Measurements from ENCODE around the gene PRTN3.

Gene PRTN3

GRCh38 chr19:868458-869244, 27.9 kb downstream of the PRTN3 start:
- TF ChIP-seq CTCF (IDR thresholded peaks at IDR 0.05; ENCODE audit: low read depth, low read length) = no peak
- no peak for DNase-seq (ENCODE audit: low read depth, low spot score)
- H3K4me3 ChIP-seq (ENCODE audit: low read depth, low read length) = no peak overlapping the region
- in situ Hi-C loops (cut with HindIII; ENCODE audit: low sequenced_read_pairs) = no loop called here

GRCh38 chr19:869245-870177, 28.7 kb downstream of the PRTN3 start:
- no peak overlapping the region for H3K4me3 ChIP-seq (ENCODE audit: low read depth, low read length)
- in situ Hi-C loops (cut with HindIII; ENCODE audit: low sequenced_read_pairs) = no loop called here
- TF ChIP-seq CTCF (IDR thresholded peaks at IDR 0.05; ENCODE audit: low read depth, low read length) = no peak
- peak; percentile 96 for DNase-seq (ENCODE audit: low read depth, low spot score)

- in situ Hi-C loops (cut with HindIII; ENCODE audit: low sequenced_read_pairs) = no loop called here
- TF ChIP-seq CTCF (IDR thresholded peaks at IDR 0.05; ENCODE audit: low read depth, low read length) = no peak
- no peak overlapping the region for H3K4me3 ChIP-seq (ENCODE audit: low read depth, low read length)
- DNase-seq (ENCODE audit: low read depth, low spot score) = no peak
Observed at GRCh38 chr19:870314-870713, 29.5 kb downstream of the PRTN3 start.

- no peak for TF ChIP-seq CTCF (IDR thresholded peaks at IDR 0.05; ENCODE audit: low read depth, low read length)
- in situ Hi-C loops (cut with HindIII; ENCODE audit: low sequenced_read_pairs) = no loop called here
- peak; percentile 45 for DNase-seq (ENCODE audit: low read depth, low spot score)
- no peak overlapping the region for H3K4me3 ChIP-seq (ENCODE audit: low read depth, low read length)
Observed at GRCh38 chr19:870963-871401, 30.2 kb downstream of the PRTN3 start.

- TF ChIP-seq CTCF (IDR thresholded peaks at IDR 0.05; ENCODE audit: low read depth, low read length) = no peak
- no peak for DNase-seq (ENCODE audit: low read depth, low spot score)
- in situ Hi-C loops (cut with HindIII; ENCODE audit: low sequenced_read_pairs) = no loop called here
- H3K4me3 ChIP-seq (ENCODE audit: low read depth, low read length) = no peak overlapping the region
Observed at GRCh38 chr19:871446-872265, 30.9 kb downstream of the PRTN3 start.
